K562 (cell line): ENCODE results near the gene PIK3C2G. TPM values are rescaled to one million over a fixed set of nuclear protein-coding genes. Genes with fewer than 3 reads are reported as not detected.

Experiments used
- ATAC-seq: fragments of 200-7000 bp; cut with Tn5 transposase; 3 replicates; pipeline ENCODE4 v1.9.1; 2020; ENCODE audit warnings: moderate library complexity
- BruUV-seq: library from RNA; stranded (reverse); fragments of 400-500 nt; replicated peaks from 2 replicates; lab custom pipeline; 2021; lab: Mats Ljungman, UMichigan
- CTCF ChIA-PET: fragments of 300-600 bp; formaldehyde crosslinking; extraction: SDS; loops from one replicate; lab custom pipeline; 2021; ENCODE audit warnings: low intra/inter-chr PET ratio; lab: Yijun Ruan, JAX
- POLR2A ChIA-PET: fragments of 300-600, 350-650 bp; sonication (Branson Sonifier 250); formaldehyde crosslinking; extraction: SDS; loops from one replicate; lab custom pipeline; 2021; ENCODE audit warnings: antibody characterized with exemption, inconsistent platforms; lab: Yijun Ruan, JAX
- DNase-seq, 4 experiments: peaks; one replicate each; pipeline versions ENCODE4 v3.0.0 to v3.0.0-alpha.2; 2011 to 2018; ENCODE audit warnings: low spot score in 3 of 4, mixed read lengths in 3 of 4; ENCODE audit errors: extremely low read depth in 1 of 4
- FAIRE-seq: peaks from 2 replicates; lab custom pipeline; 2011; peaks lifted over from hg19 to GRCh38; lab: Jason Lieb, UNC
- H2AFZ ChIP-seq: 2 replicates; pipeline ENCODE4 v1.6.0; 2011; ENCODE audit warnings: low read depth, low read length, control low read depth, inconsistent platforms
- H3K27ac ChIP-seq: fragments of 200-600 bp; 3 replicates; pipeline ENCODE4 v1.8.0; 2011; ENCODE audit warnings: low read depth, mild to moderate bottlenecking, control low read depth, inconsistent platforms, low read length, moderate library complexity, mixed read lengths; ENCODE audit errors: extremely low read depth
- H3K27me3 ChIP-seq, 2 experiments: fragments of 300-600 bp in 1 of 2; 2 replicates in 1 of 2; 3 replicates in 1 of 2; pipeline versions ENCODE4 v1.6.0 to v1.8.0; 2011; ENCODE audit warnings: inconsistent platforms in 2 of 2, low read length in 2 of 2, mild to moderate bottlenecking in 1 of 2, mixed read lengths in 1 of 2, moderate library complexity in 1 of 2; ENCODE audit not compliant: control insufficient read depth in 2 of 2, insufficient read depth in 2 of 2
- H3K36me3 ChIP-seq: fragments of 300-600 bp; 3 replicates; pipeline ENCODE4 v1.8.0; 2011; ENCODE audit warnings: mild to moderate bottlenecking, low read length, inconsistent platforms; ENCODE audit not compliant: control insufficient read depth, insufficient read depth
- H3K4me1 ChIP-seq, 2 experiments: fragments of 200-600 bp in 1 of 2; replicated peaks in 1 of 2; 2 replicates in 1 of 2; 3 replicates in 1 of 2; pipeline versions ENCODE4 v1.5.1 to v1.8.0; 2011; ENCODE audit warnings: inconsistent platforms in 2 of 2, low read length in 2 of 2, mild to moderate bottlenecking in 1 of 2, mixed read lengths in 1 of 2, moderate library complexity in 1 of 2; ENCODE audit not compliant: control insufficient read depth in 2 of 2, insufficient read depth in 2 of 2
- H3K4me2 ChIP-seq: 2 replicates; pipeline ENCODE4 v1.6.1; 2011; ENCODE audit warnings: low read length, control low read depth, inconsistent platforms, mixed read lengths; ENCODE audit not compliant: insufficient read depth
- H3K4me3 ChIP-seq: fragments of 200-600 bp; sonication (generic), shearing (Covaris generic); 2 replicates; pipeline ENCODE4 v1.5.1; 2016; ENCODE audit warnings: control low read depth, inconsistent platforms
- H3K79me2 ChIP-seq: fragments of 200-600 bp; 3 replicates; pipeline ENCODE4 v1.8.0; 2011; ENCODE audit warnings: low read length, inconsistent platforms; ENCODE audit not compliant: control insufficient read depth, insufficient read depth
- H3K9ac ChIP-seq, 2 experiments: 2 replicates each; pipeline versions ENCODE4 v1.6.0 to v1.6.1; 2011; ENCODE audit warnings: low read depth in 2 of 2, low read length in 2 of 2, control low read depth in 1 of 2, inconsistent platforms in 1 of 2, mild to moderate bottlenecking in 1 of 2, mixed read lengths in 1 of 2; ENCODE audit not compliant: insufficient read depth in 1 of 2
- H3K9me1 ChIP-seq: one replicate; pipeline ENCODE4 v1.6.0; 2011; ENCODE audit warnings: inconsistent platforms, mild to moderate bottlenecking, low read length, moderate library complexity; ENCODE audit not compliant: control insufficient read depth, insufficient read depth
- H3K9me3 ChIP-seq: replicated peaks from 2 replicates; pipeline ENCODE4 v1.5.1; 2011; ENCODE audit warnings: low read depth, low read length, inconsistent platforms; ENCODE audit not compliant: control insufficient read depth, insufficient read depth
- H4K20me1 ChIP-seq: replicated peaks from 2 replicates; pipeline ENCODE4 v1.6.1; 2011; ENCODE audit warnings: low read length, inconsistent platforms, mixed read lengths; ENCODE audit not compliant: control insufficient read depth, insufficient read depth
- CAMTA2 ChIP-seq: fragments of 250-450 bp; sonication (Bioruptor Pico); conservative IDR thresholded peaks from 2 replicates; pipeline ENCODE4 v1.5.1; 2022
- CBX3 ChIP-seq, 2 experiments: IDR thresholded peaks; 1 replicate in 1 of 2; 2 replicates in 1 of 2; pipeline ENCODE4 v1.6.1; 2012; ENCODE audit warnings: inconsistent platforms in 2 of 2, low read length in 2 of 2, borderline replicate concordance in 1 of 2, control low read depth in 1 of 2
- CUX1 ChIP-seq: fragments of 200-800 bp; sonication (Bioruptor generic); IDR thresholded peaks from 2 replicates; pipeline ENCODE4 v1.6.1; 2016; ENCODE audit warnings: missing genetic modification characterization, missing compliant biosample characterization
- FOXM1 ChIP-seq, 2 experiments: fragments of 450-650 bp in 1 of 2; sonication (generic) in 1 of 2; formaldehyde crosslinking in 1 of 2; IDR thresholded peaks; 2 replicates each; pipeline versions ENCODE4 v1.6.1 to v1.9.0; 2017 to 2022; ENCODE audit warnings: low read depth in 2 of 2, mild to moderate bottlenecking in 2 of 2, missing genetic modification reagents in 1 of 2, moderate library complexity in 1 of 2
- HES1 ChIP-seq: fragments of 450-650 bp; IDR thresholded peaks from 2 replicates; pipeline ENCODE4 v1.6.1; 2016; ENCODE audit warnings: low read depth, mild to moderate bottlenecking, moderate library complexity
- KLF16 ChIP-seq: IDR thresholded peaks from 2 replicates; pipeline ENCODE4 v1.6.1; 2016; ENCODE audit warnings: antibody characterized with exemption
- MAFF ChIP-seq: IDR thresholded peaks from 2 replicates; pipeline ENCODE4 v1.6.1; 2012; ENCODE audit warnings: low read length, improper control_type of control experiment
- MEIS2 ChIP-seq: fragments of 450-650 bp; IDR thresholded peaks from 2 replicates; pipeline ENCODE4 v1.6.1; 2014; ENCODE audit warnings: mild to moderate bottlenecking; ENCODE audit not compliant: partially characterized antibody
- PHF21A ChIP-seq: fragments of 450-650 bp; IDR thresholded peaks from 2 replicates; pipeline ENCODE4 v1.6.1; 2017; ENCODE audit warnings: low read depth, borderline replicate concordance
- STAT5A ChIP-seq: IDR thresholded peaks from 2 replicates; pipeline ENCODE4 v1.6.1; 2012; ENCODE audit warnings: low read length, inconsistent platforms, borderline replicate concordance
- TCF7L2 ChIP-seq: fragments of 150-350 bp; IDR thresholded peaks from 2 replicates; pipeline ENCODE4 v1.6.1; 2016; ENCODE audit warnings: low read depth, mild to moderate bottlenecking, low read length, moderate library complexity
- TGIF2 ChIP-seq: sonication (generic); formaldehyde crosslinking; IDR thresholded peaks from 2 replicates; pipeline ENCODE4 v1.8.1; 2022; ENCODE audit warnings: mild to moderate bottlenecking, missing genetic modification reagents, moderate library complexity
- XRCC5 ChIP-seq: fragments of 200-400 bp; formaldehyde crosslinking; IDR thresholded peaks from 2 replicates; pipeline ENCODE4 v1.6.1; 2017; ENCODE audit warnings: low read depth, mild to moderate bottlenecking, low read length
- ZFPM2 ChIP-seq: fragments of 250-450 bp; sonication (Bioruptor Pico); IDR thresholded peaks from 2 replicates; pipeline ENCODE4 v1.5.1; 2022; ENCODE audit warnings: mild to moderate bottlenecking
- ZNF282 ChIP-seq: sonication (generic); formaldehyde crosslinking; IDR thresholded peaks from 2 replicates; pipeline ENCODE4 v1.8.1; 2023; ENCODE audit warnings: missing genetic modification reagents
- ZNF324 ChIP-seq: fragments of 250-450 bp; sonication (Bioruptor Pico); IDR thresholded peaks from 2 replicates; pipeline ENCODE4 v1.4.0; 2020; ENCODE audit warnings: mild to moderate bottlenecking
- ZNF696 ChIP-seq: fragments of 250-450 bp; sonication (Bioruptor Pico); conservative IDR thresholded peaks from 2 replicates; pipeline ENCODE4 v1.4.0; 2020; ENCODE audit warnings: mild to moderate bottlenecking, moderate library complexity
- WGBS: fragments of 100-300 bp; shearing (Covaris generic); methylation state at CpG from one replicate; pipeline ENCODE4 v1.1.6; 2016; ENCODE audit warnings: low coverage, mixed read lengths; ENCODE audit not compliant: insufficient coverage; ENCODE audit errors: missing lambda C conversion rate; 5-methylcytosine and 5-hydroxymethylcytosine counted together
- in situ Hi-C: fragments of 300-500 bp; cut with MboI; formaldehyde crosslinking; loops from 4 replicates; pipeline ENCODE4 v1.15.0; 2018; ENCODE audit warnings: inconsistent platforms, mixed read lengths
- intact Hi-C: fragments of 100-400 bp; cut with micrococcal nuclease; formaldehyde crosslinking; loops from 2 replicates; pipeline ENCODE4 v1.14.2; 2022
- polyA plus RNA-seq, 8 experiments: library from polyadenylated mRNA; depleted of rRNA in 4 of 8; stranded (reverse) in 5 of 8; unstranded in 3 of 8; fragments of >200 nt; fragmentation: Nextera tagmentation in 2 of 8; fragmentation: Illumina TruSeq in 1 of 8; extraction: Ambion mirVana in 2 of 8; extraction: Trizol in 1 of 8; gene quantifications; 2 replicates each; pipeline versions ENCODE4 v1.2.1 to v1.2.3, GENCODE V29; 2011 to 2014; ENCODE audit warnings: inconsistent platforms in 1 of 8, missing spikeins in 1 of 8
- total RNA-seq, 7 experiments: library from RNA; depleted of rRNA in 6 of 7; stranded (reverse); fragments of >200 nt in 6 of 7; fragmentation: Illumina TruSeq in 2 of 7; extraction: Trizol in 2 of 7; gene quantifications; 2 replicates each; pipeline versions ENCODE4 v1.2.1 to v1.2.3, GENCODE V29; 2011 to 2021; ENCODE audit warnings: low replicate concordance in 1 of 7
- TF ChIP-seq, protein P1 (sequence below): sonication (generic); formaldehyde crosslinking; IDR thresholded peaks from 2 replicates; pipeline ENCODE4 v1.4.0; 2020; ENCODE audit warnings: mild to moderate bottlenecking, missing genetic modification reagents

PIK3C2G gene
- total and polyA plus RNA-seq, 9 of the 15 experiments (the other 6 are each of a cell fraction or from before 2014, with no cell fraction given) = not detected

GRCh38 chr12:18283831-18284230 lies 22.5 kb downstream of the PIK3C2G start:
- Histone ChIP-seq H3K79me2 (no peaks in the 10 kb centered on the region), H3K4me3 (no peak overlapping the region), H3K4me2 (no peak overlapping the region), H2AFZ (no peak overlapping the region), H3K36me3 (no peaks in the 10 kb centered on the region), H3K4me1 (no peaks in the 10 kb centered on the region), H3K9me3 (no peaks in the 10 kb centered on the region), H3K9ac (no peak overlapping the region), H3K9me1 (no peaks in the 10 kb centered on the region), H3K27ac (no peak overlapping the region), H3K27me3 (no peaks in the 10 kb centered on the region), H4K20me1 (no peaks in the 10 kb centered on the region)
- no peak for ATAC-seq
- 5% methylated on average over 4 of the region's 4 CpGs for WGBS
- DNase-seq = no peak
- in situ Hi-C loops = no loop called here
- BruUV-seq = no TSS peak
- TF ChIP-seq CUX1 (CRISPR knock-in tag) = no peak
- TF ChIP-seq MEIS2 = no peak
- TF ChIP-seq XRCC5 = no peak
- TF ChIP-seq CAMTA2 = no peak
- no peak for TF ChIP-seq ZNF324 (CRISPR knock-in tag)
- no peak for TF ChIP-seq FOXM1 (IDR thresholded peaks at IDR 0.05; ENCODE audit: low read depth)
- no peak for TF ChIP-seq FOXM1 (CRISPR knock-in tag; IDR thresholded peaks at IDR 0.05; ENCODE audit: low read depth)
- TF ChIP-seq KLF16 = no peak
- TF ChIP-seq CBX3 (IDR thresholded peaks at IDR 0.05; ENCODE audit: borderline replicate concordance in 1 of 2, low read length in 2 of 2) = no peak
- TF ChIP-seq STAT5A = no peak
- TF ChIP-seq PHF21A = no peak
- no peak for TF ChIP-seq ZNF696 (CRISPR knock-in tag)
- no peak for TF ChIP-seq TGIF2
- TF ChIP-seq HES1 = no peak
- TF ChIP-seq MAFF = no peak
- TF ChIP-seq ZNF282 (CRISPR knock-in tag) = no peak
- TF ChIP-seq, protein P1, sequence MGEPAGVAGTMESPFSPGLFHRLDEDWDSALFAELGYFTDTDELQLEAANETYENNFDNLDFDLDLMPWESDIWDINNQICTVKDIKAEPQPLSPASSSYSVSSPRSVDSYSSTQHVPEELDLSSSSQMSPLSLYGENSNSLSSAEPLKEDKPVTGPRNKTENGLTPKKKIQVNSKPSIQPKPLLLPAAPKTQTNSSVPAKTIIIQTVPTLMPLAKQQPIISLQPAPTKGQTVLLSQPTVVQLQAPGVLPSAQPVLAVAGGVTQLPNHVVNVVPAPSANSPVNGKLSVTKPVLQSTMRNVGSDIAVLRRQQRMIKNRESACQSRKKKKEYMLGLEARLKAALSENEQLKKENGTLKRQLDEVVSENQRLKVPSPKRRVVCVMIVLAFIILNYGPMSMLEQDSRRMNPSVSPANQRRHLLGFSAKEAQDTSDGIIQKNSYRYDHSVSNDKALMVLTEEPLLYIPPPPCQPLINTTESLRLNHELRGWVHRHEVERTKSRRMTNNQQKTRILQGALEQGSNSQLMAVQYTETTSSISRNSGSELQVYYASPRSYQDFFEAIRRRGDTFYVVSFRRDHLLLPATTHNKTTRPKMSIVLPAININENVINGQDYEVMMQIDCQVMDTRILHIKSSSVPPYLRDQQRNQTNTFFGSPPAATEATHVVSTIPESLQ (CRISPR knock-in tag) = no peak
- no peak for TF ChIP-seq ZFPM2 (CRISPR knock-in tag)
- TF ChIP-seq TCF7L2 = no peak
- POLR2A ChIA-PET = no interaction called here
- intact Hi-C loops = no loop called here
- CTCF ChIA-PET = no interaction called here
- no peak for FAIRE-seq
